Naive thymus-derived CD8-positive, alpha-beta T cell (primary cell): Measurements from ENCODE around the gene KIF21A. TPM values are rescaled to one million over a fixed set of nuclear protein-coding genes. Genes with fewer than 3 reads are reported as not detected.

ENCODE experiments used
- ATAC-seq, 2 donors: fragments of 150-1000 bp; cut with Tn5 transposase in 1 of 2; sonication (Bioruptor Pico), chemical (Tn5 transposase) in 1 of 2; 1 replicate in 1 of 2; 2 replicates in 1 of 2; pipeline ENCODE4 v1.10.0; 2021; ENCODE audit warnings: mild to moderate bottlenecking in 2 of 2, moderate library complexity in 2 of 2
- POLR2A ChIA-PET: fragments of 350-600 bp; sonication (Branson Sonifier 250); formaldehyde crosslinking; loops from one replicate; lab custom pipeline; 2021; ENCODE audit warnings: antibody characterized with exemption; lab: Charles Lee
- DNase-seq, 10 donors: peaks; one replicate each; pipeline versions ENCODE4 v3.0.0 to v3.0.0-alpha.2; 2020 to 2022
- H3K27ac Mint-ChIP-seq, 10 donors: one replicate each; pipeline ENCODE4 v1.8.0; 2020 to 2022; ENCODE audit warnings: mild to moderate bottlenecking in 10 of 10, mixed read lengths in 10 of 10, moderate library complexity in 4 of 10, inconsistent platforms in 1 of 10
- H3K27me3 Mint-ChIP-seq, 5 donors: one replicate each; pipeline ENCODE4 v1.8.0; 2021 to 2022; ENCODE audit warnings: mixed read lengths in 5 of 5
- H3K36me3 Mint-ChIP-seq, 3 donors: one replicate each; pipeline ENCODE4 v1.8.0; 2020 to 2022; ENCODE audit warnings: mixed read lengths in 3 of 3, mild to moderate bottlenecking in 2 of 3, inconsistent platforms in 1 of 3
- H3K4me1 Mint-ChIP-seq, 4 donors: one replicate each; pipeline ENCODE4 v1.8.0; 2021 to 2022; ENCODE audit warnings: mixed read lengths in 4 of 4
- H3K4me3 Mint-ChIP-seq, 10 donors: one replicate each; pipeline ENCODE4 v1.8.0; 2020 to 2022; ENCODE audit warnings: mild to moderate bottlenecking in 10 of 10, mixed read lengths in 10 of 10, moderate library complexity in 6 of 10, inconsistent platforms in 1 of 10
- H3K9me3 Mint-ChIP-seq, 9 donors: one replicate each; pipeline ENCODE4 v1.8.0; 2020 to 2022; ENCODE audit warnings: mixed read lengths in 9 of 9, mild to moderate bottlenecking in 3 of 9, inconsistent platforms in 1 of 9, moderate library complexity in 1 of 9
- polyA plus RNA-seq, 3 donors: library from polyadenylated mRNA; unstranded; fragments of 300-500 nt; fragmentation: Illumina TruSeq; gene quantifications; one replicate each; pipeline ENCODE4 v1.2.3, GENCODE V29; 2021
- total RNA-seq, 8 experiments: library from RNA in 2 of 8; stranded (reverse) in 2 of 8; gene quantifications; one replicate each; pipeline ENCODE4 v1.2.3 and lab custom pipeline; 2021 to 2026

Gene KIF21A
- total and polyA plus RNA-seq, 5 experiments from 2014 or later: 2.8 to 12.1 (median 7.7) TPM

DNA sequence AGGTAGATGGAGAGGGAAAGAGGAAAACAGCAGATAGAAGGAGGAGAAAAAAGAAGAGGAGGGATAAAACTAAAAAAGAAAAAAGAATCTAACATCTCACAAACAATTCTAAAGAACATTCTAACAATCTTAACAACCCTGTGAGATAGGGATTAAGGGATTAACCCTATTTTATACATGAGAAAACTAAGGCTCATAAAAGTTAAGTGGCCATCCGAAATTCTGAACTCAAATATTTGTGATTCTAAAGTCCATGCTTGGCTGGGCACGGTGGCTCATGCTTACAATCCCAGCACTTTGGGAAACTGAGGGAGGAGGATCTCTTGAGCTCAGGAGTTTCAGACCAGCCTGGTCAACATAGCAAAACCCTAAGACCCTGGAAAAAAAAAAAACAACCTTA is 13.1 kb downstream of the KIF21A start:
- POLR2A ChIA-PET: no interaction called here
- no peak for DNase-seq
- no peak overlapping the region for H3K4me3 Mint-ChIP-seq
- H3K4me1 Mint-ChIP-seq: peaks cover 0 to 4% (median 2%) of the 10 kb centered on the region in 4 donors
- H3K27me3 Mint-ChIP-seq: peaks cover 0 to 2% (median 0%) of the 10 kb centered on the region in 5 donors
- ATAC-seq: no peak
- H3K9me3 Mint-ChIP-seq: peaks cover 0 to 3% (median 0%) of the 10 kb centered on the region in 9 donors
- H3K27ac Mint-ChIP-seq: no peak overlapping the region
- peaks cover 0 to 2% (median 2%) of the 10 kb centered on the region in 3 donors for H3K36me3 Mint-ChIP-seq

DNA sequence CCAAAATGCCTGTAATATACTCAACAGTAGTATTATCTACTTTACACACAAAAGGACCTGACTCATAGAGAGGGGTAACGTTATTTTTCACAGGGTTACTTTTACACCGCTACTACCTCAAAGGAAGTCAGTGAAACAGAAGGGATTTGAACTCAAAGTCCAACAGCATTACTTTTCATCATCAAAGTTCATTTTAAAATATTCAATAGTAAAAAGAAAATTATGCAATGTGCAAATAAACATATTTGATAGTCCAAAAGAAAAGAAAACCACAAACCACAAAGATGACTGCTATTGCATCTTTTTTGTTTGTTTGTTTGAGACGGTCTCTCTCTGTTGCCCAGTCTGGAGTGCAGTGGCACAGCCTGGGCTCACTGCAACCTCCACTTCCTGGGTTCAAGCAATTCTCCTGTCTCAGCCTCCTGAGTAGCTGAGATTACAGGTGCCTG is 15.5 kb downstream of the KIF21A start:
- peaks cover 0 to 3% (median 0%) of the 10 kb centered on the region in 9 donors for H3K9me3 Mint-ChIP-seq
- peaks cover 0 to 2% (median 2%) of the 10 kb centered on the region in 3 donors for H3K36me3 Mint-ChIP-seq
- POLR2A ChIA-PET: no interaction called here
- no peak overlapping the region for H3K4me3 Mint-ChIP-seq
- peaks cover 0 to 2% (median 0%) of the 10 kb centered on the region in 5 donors for H3K27me3 Mint-ChIP-seq
- no peak overlapping the region for H3K27ac Mint-ChIP-seq
- peaks cover 0 to 4% (median 2%) of the 10 kb centered on the region in 4 donors for H3K4me1 Mint-ChIP-seq
- ATAC-seq: no peak
- no peak for DNase-seq

DNA sequence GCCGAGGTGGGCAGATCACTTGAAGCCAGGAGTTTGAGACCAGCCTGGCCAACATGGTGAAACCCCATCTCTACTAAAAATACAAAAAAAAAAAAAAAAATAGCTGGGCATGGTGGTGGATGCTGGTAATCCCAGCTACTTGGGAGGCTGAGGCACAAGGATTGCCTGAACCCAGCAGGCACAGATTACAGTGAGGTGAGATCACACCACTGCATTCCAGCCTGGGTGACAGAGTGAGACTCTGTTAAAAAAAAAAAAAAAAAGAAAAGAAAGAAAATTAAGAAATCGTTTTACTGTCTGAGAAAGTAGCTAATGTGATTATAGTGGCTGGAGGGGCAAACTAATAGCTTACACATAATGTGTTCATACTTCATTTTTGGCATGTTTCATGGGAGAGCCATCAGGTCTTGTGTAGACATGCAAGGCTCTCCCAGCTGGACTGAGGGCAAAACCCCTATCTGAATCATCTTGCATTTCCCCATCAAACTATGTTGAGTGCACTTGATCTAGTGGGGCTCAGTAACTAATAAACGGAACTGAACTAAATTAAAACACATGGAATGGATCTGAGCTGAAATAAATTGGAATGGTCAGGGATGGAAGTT is 16.2 kb downstream of the KIF21A start:
- Mint-ChIP-seq H3K4me3 (no peak overlapping the region), H3K36me3 (peaks cover 0 to 2% (median 2%) of the 10 kb centered on the region in 3 donors), H3K9me3 (peaks cover 0 to 3% (median 0%) of the 10 kb centered on the region in 9 donors), H3K27ac (no peak overlapping the region), H3K27me3 (peaks cover 0 to 2% (median 0%) of the 10 kb centered on the region in 5 donors), H3K4me1 (peaks cover 0 to 4% (median 2%) of the 10 kb centered on the region in 4 donors)
- DNase-seq (no peak), ATAC-seq (no peak)
- POLR2A ChIA-PET: no interaction called here

DNA sequence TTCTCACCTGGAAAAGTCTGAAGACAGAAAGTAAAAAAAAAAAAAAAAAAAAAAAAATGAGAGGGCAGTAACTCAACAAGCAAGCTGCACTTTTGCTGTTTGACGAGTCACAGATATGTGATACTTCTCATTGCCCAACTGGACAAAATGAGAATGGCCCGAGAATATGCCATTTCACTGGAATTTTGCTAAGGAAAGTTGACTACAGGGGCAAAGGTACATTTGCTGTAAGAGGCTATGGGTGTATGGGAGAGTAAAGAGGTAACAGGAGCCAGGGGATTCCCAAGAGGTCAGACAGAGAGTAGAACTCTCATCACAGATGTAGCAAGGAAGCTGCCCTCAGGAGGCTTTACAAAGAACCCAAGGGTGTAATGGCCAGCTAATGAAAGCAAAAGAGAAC is 22.9 kb downstream of the KIF21A start:
- Mint-ChIP-seq H3K27ac (no peak overlapping the region), H3K36me3 (peaks cover 6 to 8% (median 8%) of the 10 kb centered on the region in 3 donors), H3K4me1 (peaks cover 0 to 3% (median 0%) of the 10 kb centered on the region in 4 donors), H3K27me3 (no peaks in the 10 kb centered on the region), H3K9me3 (no peaks in the 10 kb centered on the region), H3K4me3 (no peak overlapping the region)
- ATAC-seq: no peak
- POLR2A ChIA-PET: no interaction called here
- DNase-seq: no peak

DNA sequence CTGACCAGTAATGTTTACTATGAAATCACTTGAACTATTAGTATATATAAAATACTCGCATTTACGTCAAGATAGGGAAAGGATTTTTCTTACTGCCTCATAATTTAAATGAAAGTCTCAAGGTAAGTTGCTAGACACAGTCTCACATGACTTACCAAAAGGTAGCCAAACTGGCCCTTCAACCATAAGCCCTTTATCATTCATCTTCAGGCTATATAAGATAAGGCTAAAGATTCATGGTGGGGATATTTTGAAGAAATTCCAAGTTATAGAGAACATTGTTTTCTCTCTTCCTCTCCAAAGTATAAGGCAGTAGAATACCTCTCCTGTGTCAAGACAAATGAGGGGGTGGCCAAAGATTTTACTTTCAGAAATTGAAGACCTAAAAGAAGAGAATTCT is 23.4 kb downstream of the KIF21A start:
- DNase-seq: no peak
- Mint-ChIP-seq H3K27ac (no peak overlapping the region), H3K36me3 (peaks cover 6 to 8% (median 8%) of the 10 kb centered on the region in 3 donors), H3K4me3 (no peak overlapping the region), H3K27me3 (no peaks in the 10 kb centered on the region), H3K9me3 (no peaks in the 10 kb centered on the region), H3K4me1 (peaks cover 0 to 3% (median 0%) of the 10 kb centered on the region in 4 donors)
- no peak for ATAC-seq
- POLR2A ChIA-PET: no interaction called here

DNA sequence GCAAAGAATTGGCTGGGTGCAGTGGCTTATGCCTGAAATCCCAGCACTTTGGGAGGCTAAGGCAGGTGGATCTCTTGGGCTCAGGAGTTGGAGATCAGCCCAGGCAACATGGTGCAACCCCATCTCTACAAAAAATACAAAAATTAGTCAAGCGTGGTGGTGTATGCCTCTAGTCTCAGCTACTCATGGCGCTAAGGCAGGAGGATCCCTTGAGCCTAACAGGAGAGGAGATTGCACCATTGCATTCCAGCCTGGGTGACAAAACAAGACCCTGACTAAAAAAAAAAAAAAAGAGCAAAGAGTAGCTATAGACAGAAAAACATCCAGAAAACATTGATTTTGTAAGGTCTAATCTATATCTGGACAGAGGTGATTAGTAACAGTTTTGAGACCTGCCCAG is 25.0 kb downstream of the KIF21A start:
- Mint-ChIP-seq H3K9me3 (no peaks in the 10 kb centered on the region), H3K27ac (no peak overlapping the region), H3K36me3 (peaks cover 6 to 10% (median 8%) of the 10 kb centered on the region in 3 donors), H3K4me1 (peaks cover 0 to 5% (median under 1%) of the 10 kb centered on the region in 4 donors), H3K27me3 (no peaks in the 10 kb centered on the region), H3K4me3 (no peak overlapping the region)
- POLR2A ChIA-PET: no interaction called here
- DNase-seq: no peak
- no peak for ATAC-seq

DNA sequence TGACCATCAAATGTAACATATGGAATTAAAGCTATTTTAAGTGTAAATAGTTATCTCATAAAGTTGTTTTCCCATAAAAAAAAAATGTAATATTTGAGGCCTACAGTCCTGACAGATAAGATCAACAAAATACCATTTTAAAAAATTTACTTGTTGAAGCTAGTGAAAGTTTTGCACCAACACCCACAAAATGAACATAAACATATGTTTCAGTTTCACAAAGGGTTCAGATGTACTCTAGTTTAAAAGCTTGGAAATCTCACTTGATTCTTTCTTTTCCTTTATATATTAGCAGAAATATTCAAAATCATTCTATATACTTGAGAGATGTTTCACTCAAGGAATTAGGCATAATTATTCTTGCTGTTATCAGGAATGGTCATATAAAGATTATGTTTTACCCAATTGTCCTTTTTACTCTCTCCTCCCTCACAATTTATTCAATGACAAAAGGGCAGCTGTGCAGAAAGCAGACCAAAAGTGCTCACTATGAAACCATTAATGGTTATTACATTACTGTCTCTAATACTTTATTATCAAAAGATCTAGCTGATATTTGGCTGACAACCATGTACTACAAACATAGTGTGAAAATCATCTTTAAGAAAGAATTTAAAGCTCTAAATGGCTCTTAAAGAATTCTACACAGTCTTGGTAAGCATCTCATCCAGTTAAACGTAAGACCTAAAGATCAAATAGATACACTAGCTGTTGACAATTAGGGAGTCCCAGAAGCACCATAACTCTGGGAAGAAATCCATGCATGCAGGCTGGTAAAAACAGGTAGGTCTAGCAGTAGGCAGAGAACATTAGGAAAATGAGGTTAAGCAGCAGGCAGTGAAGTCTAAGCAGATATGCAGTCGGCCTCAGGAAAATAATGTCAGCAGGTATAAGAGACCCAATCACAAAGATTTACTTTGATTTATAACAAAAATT is 28.8 kb downstream of the KIF21A start:
- Mint-ChIP-seq H3K27me3 (no peaks in the 10 kb centered on the region), H3K27ac (peak overlapping the region in 1 of 10 donors; percentile 24), H3K4me1 (peaks cover 0 to 2% (median under 1%) of the 10 kb centered on the region in 4 donors), H3K9me3 (no peaks in the 10 kb centered on the region), H3K4me3 (no peak overlapping the region), H3K36me3 (peaks cover 0 to 6% (median 4%) of the 10 kb centered on the region in 3 donors)
- DNase-seq (no peak), ATAC-seq (no peak)
- POLR2A ChIA-PET: no interaction called here

DNA sequence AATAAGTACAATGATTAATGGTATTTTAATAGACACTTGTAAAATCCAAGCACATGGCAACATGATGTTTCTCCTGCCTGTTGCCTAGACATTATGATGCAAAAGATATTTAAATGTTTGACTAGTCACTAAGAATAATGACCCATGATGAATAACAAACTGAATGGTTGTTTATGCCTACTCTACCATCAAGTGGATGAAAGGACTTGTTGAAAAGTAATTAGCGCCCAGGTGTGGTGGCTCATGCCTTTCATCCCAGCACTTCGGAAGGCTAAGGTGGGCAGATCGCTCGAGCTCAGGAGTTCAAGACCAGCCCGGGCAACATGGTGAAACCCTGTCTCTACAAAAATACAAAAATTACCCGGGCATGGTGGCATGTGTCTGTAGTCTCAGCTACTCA is 30.7 kb downstream of the KIF21A start:
- DNase-seq (no peak), ATAC-seq (no peak)
- Mint-ChIP-seq H3K9me3 (no peaks in the 10 kb centered on the region), H3K36me3 (peaks cover 0 to 6% (median 6%) of the 10 kb centered on the region in 3 donors), H3K4me3 (no peak overlapping the region), H3K4me1 (peaks cover 0 to 4% (median 1%) of the 10 kb centered on the region in 4 donors), H3K27ac (no peak overlapping the region), H3K27me3 (no peaks in the 10 kb centered on the region)
- POLR2A ChIA-PET: no interaction called here

DNA sequence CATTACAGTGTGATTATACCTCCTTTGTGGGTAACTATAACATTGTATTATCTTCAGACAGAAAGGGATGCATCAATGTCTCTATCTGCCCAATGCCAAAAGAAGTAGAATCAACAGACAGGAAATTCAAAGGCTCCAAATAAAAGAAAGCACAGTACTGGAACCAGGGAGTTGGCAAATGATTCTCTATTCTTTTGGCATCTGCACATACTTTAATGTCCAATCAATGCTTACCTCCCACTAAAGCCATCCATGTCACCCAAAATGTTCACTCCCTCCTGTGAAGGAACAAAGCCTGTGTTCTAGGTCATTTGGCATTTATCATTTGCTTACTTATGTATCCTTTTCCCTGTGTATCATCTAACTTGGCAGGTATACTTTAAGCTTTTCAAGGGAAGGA is 36.7 kb downstream of the KIF21A start:
- Mint-ChIP-seq H3K27me3 (no peaks in the 10 kb centered on the region), H3K36me3 (peaks cover 0 to 2% (median 2%) of the 10 kb centered on the region in 3 donors), H3K9me3 (no peaks in the 10 kb centered on the region), H3K4me1 (peaks cover 6 to 13% (median 9%) of the 10 kb centered on the region in 4 donors), H3K27ac (no peak overlapping the region), H3K4me3 (no peak overlapping the region)
- ATAC-seq (no peak), DNase-seq (no peak)
- POLR2A ChIA-PET: no interaction called here

DNA sequence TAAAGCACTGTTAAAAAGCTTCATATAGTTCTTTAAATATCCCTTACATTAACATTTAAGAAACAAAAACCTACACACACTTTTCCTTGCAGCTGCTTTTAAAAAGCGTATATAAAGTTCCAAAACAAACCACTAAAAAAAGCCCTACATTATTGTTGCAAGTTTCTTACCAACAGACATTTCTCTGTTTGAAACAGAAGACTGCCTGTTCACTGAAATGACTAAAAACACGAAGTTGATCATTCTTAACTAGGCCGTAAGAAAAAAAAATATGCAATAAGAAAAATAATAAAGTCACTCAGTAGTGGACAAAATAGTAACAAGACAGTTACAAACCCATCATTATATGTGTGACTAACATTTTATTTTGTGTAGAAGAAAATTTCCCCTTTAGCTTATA is 37.3 kb downstream of the KIF21A start:
- Mint-ChIP-seq H3K4me3 (no peak overlapping the region), H3K9me3 (no peaks in the 10 kb centered on the region), H3K27me3 (no peaks in the 10 kb centered on the region), H3K36me3 (peaks cover 0 to 7% (median 2%) of the 10 kb centered on the region in 3 donors), H3K27ac (no peak overlapping the region), H3K4me1 (peaks cover 6 to 13% (median 10%) of the 10 kb centered on the region in 4 donors)
- DNase-seq (no peak), ATAC-seq (no peak)
- POLR2A ChIA-PET: no interaction called here

DNA sequence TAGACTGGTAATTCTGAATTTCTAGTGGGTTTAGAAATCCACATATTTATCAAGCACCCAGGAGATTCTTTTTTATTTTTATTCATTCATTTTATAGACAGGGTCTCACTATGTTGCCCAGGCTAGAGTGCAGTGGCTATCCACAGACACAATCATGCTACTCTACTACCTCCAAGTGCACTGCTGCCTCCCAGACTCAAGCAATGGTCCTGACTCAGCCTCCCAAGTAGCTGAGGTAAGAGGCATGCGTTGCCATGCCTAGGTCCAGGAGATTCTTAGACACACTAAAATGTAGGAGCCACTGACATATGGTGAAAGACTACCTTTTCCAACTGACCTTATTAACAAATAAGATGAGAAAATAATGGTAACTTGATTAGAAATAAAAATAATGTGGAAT is 38.9 kb downstream of the KIF21A start:
- H3K9me3 Mint-ChIP-seq: no peaks in the 10 kb centered on the region
- POLR2A ChIA-PET: no interaction called here
- H3K4me3 Mint-ChIP-seq: no peak overlapping the region
- H3K36me3 Mint-ChIP-seq: peaks cover 0 to 8% (median 2%) of the 10 kb centered on the region in 3 donors
- no peak for ATAC-seq
- DNase-seq: no peak
- no peaks in the 10 kb centered on the region for H3K27me3 Mint-ChIP-seq
- H3K4me1 Mint-ChIP-seq: peaks cover 6 to 13% (median 10%) of the 10 kb centered on the region in 4 donors
- no peak overlapping the region for H3K27ac Mint-ChIP-seq

DNA sequence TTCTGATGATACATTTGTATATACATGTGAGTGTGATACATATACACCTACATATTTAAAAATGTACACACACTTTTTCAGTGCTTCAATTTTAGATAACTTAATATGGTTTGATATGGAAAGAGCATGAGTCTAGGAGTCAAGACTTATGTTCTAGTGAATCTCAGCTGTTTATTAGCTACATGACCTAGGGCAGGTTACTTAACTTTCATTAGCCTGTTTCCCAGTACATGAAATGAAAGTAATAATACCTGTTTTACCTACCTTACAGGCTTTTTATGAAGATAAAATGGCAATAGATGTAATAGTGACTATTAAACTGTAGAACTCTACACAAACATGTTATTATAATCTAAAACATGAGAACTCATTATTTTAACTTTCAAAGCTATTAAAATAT is 39.5 kb downstream of the KIF21A start:
- DNase-seq (no peak), ATAC-seq (no peak)
- no peaks in the 10 kb centered on the region for H3K27me3 Mint-ChIP-seq
- peaks cover 6 to 13% (median 9%) of the 10 kb centered on the region in 4 donors for H3K4me1 Mint-ChIP-seq
- no peaks in the 10 kb centered on the region for H3K9me3 Mint-ChIP-seq
- peaks cover 0 to 6% (median 2%) of the 10 kb centered on the region in 3 donors for H3K36me3 Mint-ChIP-seq
- POLR2A ChIA-PET: no interaction called here
- no peak overlapping the region for H3K27ac Mint-ChIP-seq
- no peak overlapping the region for H3K4me3 Mint-ChIP-seq

DNA sequence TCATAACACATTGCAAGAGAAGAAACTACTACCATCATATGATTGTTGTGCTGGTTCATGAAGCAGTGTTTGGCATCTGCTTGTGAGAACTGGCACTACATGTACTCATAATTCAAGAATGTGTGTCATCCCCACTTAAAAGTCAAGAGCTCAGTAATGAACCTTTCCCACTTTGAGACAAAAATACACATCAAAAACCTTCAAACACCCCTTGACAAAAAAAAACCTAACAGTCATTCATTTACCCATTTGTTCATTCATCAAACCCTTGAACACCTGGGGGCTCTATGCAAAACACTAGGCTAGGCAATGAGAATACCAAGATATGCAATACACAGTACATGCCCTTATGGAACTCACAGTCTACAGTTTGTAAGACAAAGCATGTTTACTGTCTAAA is 40.0 kb downstream of the KIF21A start:
- Mint-ChIP-seq H3K36me3 (peaks cover 0 to 6% (median 2%) of the 10 kb centered on the region in 3 donors), H3K9me3 (no peaks in the 10 kb centered on the region), H3K4me1 (peaks cover 6 to 13% (median 9%) of the 10 kb centered on the region in 4 donors), H3K27ac (no peak overlapping the region), H3K4me3 (no peak overlapping the region), H3K27me3 (no peaks in the 10 kb centered on the region)
- POLR2A ChIA-PET: no interaction called here
- ATAC-seq (no peak), DNase-seq (no peak)
